DMS153 treated with DMSO at 0.1 percent for 48 hours (cell line): ENCODE results near the gene CHAC2.
A peak's percentile ranks its signal among the peaks of the same experiment; 100 is the strongest.
"Not testable (repeated sequence)": the region's sequence is repeated elsewhere in the genome, so short reads cannot be mapped to it uniquely, and the experiment has no call there.

Experiments used
- DNase-seq: peaks from one replicate; lab custom pipeline; 2025; ENCODE audit not compliant: unreplicated experiment; lab: John Stamatoyannopoulos, UW

The CHAC2 gene

GRCh38 chr2:53777134-53777533 is 9.5 kb downstream of the CHAC2 start:
- DNase-seq, result no peak

GRCh38 chr2:53778536-53779162 is 11.0 kb downstream of the CHAC2 start:
- DNase-seq, result no peak

- DNase-seq, result no peak
These were observed 12.5 kb downstream of the CHAC2 start for GRCh38 chr2:53780056-53780455.

- DNase-seq, result no peak
These were observed 15.1 kb downstream of the CHAC2 start for GRCh38 chr2:53782676-53783075.

GRCh38 chr2:53784436-53784835 is 16.8 kb downstream of the CHAC2 start:
- no peak for DNase-seq

- DNase-seq, result no peak
These were observed 17.8 kb downstream of the CHAC2 start for GRCh38 chr2:53785366-53785765.

GRCh38 chr2:53786352-53786704 is 18.7 kb downstream of the CHAC2 start:
- DNase-seq, result no peak

GRCh38 chr2:53786705-53787613 is 19.4 kb downstream of the CHAC2 start, which contains the start of the genes ASB3 and ERLEC1:
ASB3 (minus strand) TSS chr2:53786953; CDS start chr2:53765572, 21,381 bp downstream.
ERLEC1 (plus strand) TSS chr2:53787044; CDS start chr2:53787211, 167 bp downstream.
- DNase-seq, result peak; percentile 41

GRCh38 chr2:53787614-53788289 is 20.1 kb downstream of the CHAC2 start:
- no peak for DNase-seq

- no peak for DNase-seq
These were observed 25.7 kb downstream of the CHAC2 start for GRCh38 chr2:53793261-53793660.

GRCh38 chr2:53793821-53794220 is 26.2 kb downstream of the CHAC2 start:
- no peak for DNase-seq

GRCh38 chr2:53801547-53801946 is 33.9 kb downstream of the CHAC2 start:
- no peak for DNase-seq

- DNase-seq, result no peak
These were observed 35.1 kb downstream of the CHAC2 start for GRCh38 chr2:53802617-53803151.

- DNase-seq, result no peak
These were observed 44.0 kb downstream of the CHAC2 start for GRCh38 chr2:53811601-53812000.

GRCh38 chr2:53813151-53813550 is 45.5 kb downstream of the CHAC2 start:
- DNase-seq, result no peak

GRCh38 chr2:53818854-53819435 is 51.3 kb downstream of the CHAC2 start:
- DNase-seq, result no peak

- DNase-seq, result no peak
These were observed 52.0 kb downstream of the CHAC2 start for GRCh38 chr2:53819634-53820033.

GRCh38 chr2:53820048-53820447 is 52.4 kb downstream of the CHAC2 start:
- DNase-seq, result no peak

GRCh38 chr2:53820711-53821110 is 53.1 kb downstream of the CHAC2 start:
- no peak for DNase-seq

- no peak for DNase-seq
These were observed 54.2 kb downstream of the CHAC2 start for GRCh38 chr2:53821810-53822209.

- not testable (repeated sequence) for DNase-seq
These were observed 56.0 kb downstream of the CHAC2 start for GRCh38 chr2:53823639-53824038.
